Iris pigment epithelial cell (primary cell): ENCODE data around the gene ABCC6.
"Not testable (repeated sequence)": the region's sequence is repeated elsewhere in the genome, so short reads cannot be mapped to it uniquely, and the experiment has no call there.

ENCODE experiments used
- DNase-seq: peaks from one replicate; pipeline ENCODE4 v3.0.0-alpha.2; 2011; ENCODE audit warnings: low read depth

ABCC6 gene

GRCh38 chr16:16223662-16224241 lies 458 bp upstream of the ABCC6 start:
- not testable (repeated sequence) for DNase-seq

DNA sequence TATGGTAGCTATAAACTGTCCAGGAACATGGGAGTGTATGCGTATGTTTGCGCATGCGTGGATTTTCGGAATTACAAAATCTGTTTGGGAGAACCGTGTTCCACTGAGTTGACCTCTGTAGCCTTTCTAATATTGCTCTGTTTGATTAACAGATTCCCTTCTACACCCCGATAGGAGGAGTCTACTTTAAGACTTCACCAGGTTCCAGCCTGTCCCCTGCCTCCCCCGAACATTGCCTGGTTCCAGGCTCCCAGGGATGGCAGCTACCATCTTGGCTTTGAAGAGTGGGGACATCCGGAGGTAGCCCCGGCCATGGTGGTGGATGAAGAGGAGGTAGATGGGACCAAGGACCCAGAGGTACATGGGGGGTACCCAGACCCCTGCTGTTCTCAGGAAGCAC lies 1.9 kb downstream of the ABCC6 start:
- not testable (repeated sequence) for DNase-seq

- DNase-seq: not testable (repeated sequence)
These were observed 2.8 kb downstream of the ABCC6 start for GRCh38 chr16:16220449-16220848.

- DNase-seq: not testable (repeated sequence)
These were observed 4.5 kb downstream of the ABCC6 start for GRCh38 chr16:16218787-16219186.

- not testable (repeated sequence) for DNase-seq
These were observed 4.9 kb downstream of the ABCC6 start for GRCh38 chr16:16218349-16218748.

DNA sequence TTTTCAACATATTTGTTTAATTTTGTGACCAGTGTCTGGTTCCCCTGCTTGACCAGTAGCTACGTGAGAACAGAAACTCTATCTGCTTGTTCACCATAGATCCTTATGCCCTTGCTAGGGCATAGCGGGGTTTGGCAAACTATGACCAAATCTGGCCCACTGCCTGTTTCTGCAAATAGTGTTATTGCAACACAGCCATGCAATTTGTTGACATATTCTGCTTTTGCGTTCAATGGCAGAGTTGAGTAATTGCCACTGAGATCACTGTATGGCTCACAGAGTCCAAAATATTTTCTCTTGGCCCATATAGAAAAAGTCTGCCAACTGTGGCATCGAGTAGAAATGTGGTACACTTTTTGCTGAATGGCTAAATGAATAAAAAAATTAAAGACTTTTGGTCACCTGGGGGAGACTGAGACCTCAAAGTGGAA lies 9.4 kb downstream of the ABCC6 start:
- peak; percentile 57 for DNase-seq

- not testable (repeated sequence) for DNase-seq
These were observed 11.9 kb downstream of the ABCC6 start for GRCh38 chr16:16211404-16211803.

DNA sequence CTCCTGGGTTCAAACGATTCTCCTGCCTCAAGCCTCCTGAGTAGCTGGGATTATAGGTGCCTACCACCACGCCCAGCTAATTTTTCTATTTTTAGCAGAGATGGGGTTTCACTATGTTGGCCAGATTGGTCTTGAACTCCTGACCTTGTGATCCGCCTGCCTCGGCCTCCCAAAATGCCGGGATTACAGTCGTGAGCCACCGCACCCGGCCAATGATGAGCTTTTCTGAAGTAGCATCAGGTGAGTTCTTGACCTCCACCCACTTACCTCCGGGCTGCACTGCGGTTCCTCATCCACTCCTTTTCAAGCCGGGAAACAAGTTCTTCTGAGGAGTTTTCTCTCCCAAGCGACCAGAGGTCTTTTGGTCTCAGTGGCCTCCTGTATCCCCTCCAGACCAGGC lies 14.8 kb downstream of the ABCC6 start:
- not testable (repeated sequence) for DNase-seq

DNA sequence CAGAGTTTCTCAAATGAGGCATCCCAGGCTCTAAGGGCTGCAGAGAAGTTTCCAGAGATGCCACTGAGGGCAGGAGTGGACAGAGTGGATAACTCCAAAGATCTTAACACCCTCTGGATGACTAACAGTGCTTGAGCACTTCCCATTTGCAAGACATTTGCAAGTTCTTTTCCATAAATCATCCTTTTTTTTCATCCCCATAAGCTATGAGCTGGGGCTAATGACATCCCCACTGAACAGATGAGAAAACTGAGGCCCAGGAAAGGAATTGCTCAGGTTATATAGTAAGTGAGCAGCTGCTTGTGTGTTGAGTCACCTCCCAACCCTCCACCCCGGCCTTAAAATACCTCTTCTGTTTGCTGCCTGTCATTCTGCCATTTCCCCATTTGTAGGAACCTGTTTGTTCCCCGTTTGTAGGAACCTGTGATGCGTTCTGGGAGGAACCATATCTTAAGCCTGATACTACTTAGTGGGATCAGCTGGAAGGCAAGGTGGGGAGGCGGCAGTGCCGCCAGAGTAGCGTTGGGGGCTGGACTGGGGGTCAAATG lies 15.4 kb downstream of the ABCC6 start:
- DNase-seq: not testable (repeated sequence)

- not testable (repeated sequence) for DNase-seq
These were observed 16.1 kb downstream of the ABCC6 start for GRCh38 chr16:16207097-16207786.

GRCh38 chr16:16205864-16206263 lies 17.4 kb downstream of the ABCC6 start:
- DNase-seq: not testable (repeated sequence)

- not testable (repeated sequence) for DNase-seq
These were observed 18.7 kb downstream of the ABCC6 start for GRCh38 chr16:16204552-16204951.

DNA sequence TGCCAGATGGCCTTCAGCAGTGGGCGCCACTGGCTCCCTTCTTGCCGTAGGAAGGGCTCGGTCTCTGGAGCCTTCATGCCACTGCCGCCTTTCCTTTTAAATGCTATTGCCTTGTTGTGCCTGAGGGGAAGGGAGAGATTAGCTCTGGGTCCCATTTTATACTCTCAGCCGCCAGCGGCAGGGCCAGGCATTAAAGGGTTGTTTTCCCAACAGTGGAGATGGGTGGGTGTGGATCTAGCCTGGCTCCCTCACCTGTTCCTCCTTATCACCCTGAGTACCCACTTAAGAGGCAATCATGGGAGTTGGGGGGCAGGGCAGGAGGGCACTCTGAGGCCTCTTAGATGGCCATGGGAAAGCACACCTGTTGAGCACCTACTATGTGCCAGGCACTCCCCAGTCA lies 19.8 kb downstream of the ABCC6 start:
- DNase-seq: not testable (repeated sequence)

- DNase-seq: peak; percentile 51
These were observed 20.7 kb downstream of the ABCC6 start for GRCh38 chr16:16202400-16203143.

GRCh38 chr16:16201880-16202279 lies 21.4 kb downstream of the ABCC6 start:
- not testable (repeated sequence) for DNase-seq

GRCh38 chr16:16200391-16200790 lies 22.9 kb downstream of the ABCC6 start:
- not testable (repeated sequence) for DNase-seq

GRCh38 chr16:16199428-16199827 lies 23.9 kb downstream of the ABCC6 start:
- DNase-seq: peak; percentile 66

DNA sequence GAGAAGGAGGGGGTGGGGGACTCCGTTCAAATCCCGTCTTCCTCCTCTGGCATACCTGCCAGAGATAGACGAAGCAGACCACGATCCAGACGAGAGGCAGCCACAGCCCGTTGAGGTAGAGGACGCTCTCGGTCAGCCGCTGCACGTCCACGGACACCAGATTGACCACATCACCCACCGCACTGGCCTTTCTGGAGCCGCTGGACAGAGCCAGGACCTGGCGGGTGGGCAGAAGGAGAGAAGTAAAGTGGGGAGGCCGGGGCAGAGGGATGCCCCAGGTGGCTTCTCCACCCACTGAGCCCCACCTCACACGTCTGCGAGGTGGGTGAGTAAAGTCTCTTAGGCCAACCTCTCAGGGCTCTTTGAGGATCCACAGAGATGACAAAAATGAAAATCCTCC lies 25.3 kb downstream of the ABCC6 start:
- DNase-seq: no peak

DNA sequence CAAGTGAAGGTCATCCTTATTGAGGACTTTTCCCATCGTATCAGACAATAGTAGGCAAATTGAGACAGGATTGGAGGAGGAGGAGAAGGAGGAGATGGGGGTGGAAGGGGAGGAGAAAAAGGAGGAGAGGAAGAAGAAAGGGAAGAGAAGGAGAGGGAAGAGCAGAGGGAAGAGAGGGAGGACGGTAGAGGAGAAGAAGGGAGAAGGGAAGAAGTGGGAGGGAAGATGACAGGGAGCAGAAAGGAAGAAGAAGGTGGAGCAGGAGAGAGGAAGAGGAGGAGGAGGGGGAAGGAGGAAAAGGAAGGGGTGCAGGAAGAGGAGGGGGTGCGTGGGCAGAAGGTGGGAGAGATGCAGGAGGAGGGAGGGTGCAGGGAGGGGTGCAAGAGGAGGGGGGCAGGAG lies 26.0 kb downstream of the ABCC6 start:
- no peak for DNase-seq

DNA sequence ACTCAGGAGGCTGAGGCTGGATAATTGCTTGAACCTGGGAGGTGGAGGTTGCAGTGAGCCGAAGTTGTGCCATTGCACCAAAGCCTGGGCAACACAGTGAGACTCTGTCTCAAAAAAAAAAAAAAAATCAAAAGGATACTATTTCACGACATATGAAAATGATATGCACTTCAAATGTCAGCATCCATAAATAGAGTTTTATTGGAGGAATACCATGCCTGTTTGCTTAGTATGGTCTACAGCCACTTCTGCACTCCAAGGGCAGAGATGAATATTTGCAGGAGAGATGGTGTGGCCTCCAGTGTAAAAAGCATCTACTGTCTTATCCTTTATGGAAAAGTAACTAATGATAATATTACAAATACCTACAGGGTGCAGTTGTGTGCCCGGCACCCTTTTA lies 27.2 kb downstream of the ABCC6 start:
- DNase-seq: no peak

DNA sequence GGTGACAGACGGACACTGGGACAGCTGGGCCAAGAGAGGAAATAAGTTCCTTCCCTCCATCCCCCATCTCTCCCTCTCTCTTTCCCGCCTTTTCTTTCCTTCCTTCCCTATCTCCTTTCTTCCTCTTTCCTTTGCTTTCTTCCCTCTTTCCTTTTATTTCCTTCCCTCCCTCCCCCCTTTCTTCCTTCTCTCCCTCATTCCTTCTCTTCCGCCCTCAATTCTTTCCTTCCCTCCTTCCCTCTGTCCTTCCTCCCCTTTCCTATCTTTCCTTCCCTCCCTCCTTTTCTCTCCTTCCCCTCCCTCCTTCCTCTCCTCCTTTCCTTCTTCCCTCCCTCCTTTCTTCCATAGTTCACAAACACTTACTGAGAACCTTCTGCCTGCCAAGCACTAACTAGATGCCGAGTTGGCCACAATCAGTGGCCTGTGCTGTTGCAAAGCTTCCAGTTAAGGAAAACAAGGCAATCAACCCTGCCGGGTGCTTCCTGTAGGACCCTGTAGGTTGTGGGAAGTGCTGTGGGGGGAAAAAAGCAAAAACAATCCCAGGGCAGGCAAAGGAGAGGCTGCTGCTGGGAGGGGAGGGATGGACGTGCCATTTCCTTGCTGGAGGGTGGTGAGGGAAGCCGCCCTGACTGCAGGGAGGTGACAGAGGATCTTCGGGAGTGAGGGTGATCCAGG lies 31.7 kb downstream of the ABCC6 start:
- no peak for DNase-seq

DNA sequence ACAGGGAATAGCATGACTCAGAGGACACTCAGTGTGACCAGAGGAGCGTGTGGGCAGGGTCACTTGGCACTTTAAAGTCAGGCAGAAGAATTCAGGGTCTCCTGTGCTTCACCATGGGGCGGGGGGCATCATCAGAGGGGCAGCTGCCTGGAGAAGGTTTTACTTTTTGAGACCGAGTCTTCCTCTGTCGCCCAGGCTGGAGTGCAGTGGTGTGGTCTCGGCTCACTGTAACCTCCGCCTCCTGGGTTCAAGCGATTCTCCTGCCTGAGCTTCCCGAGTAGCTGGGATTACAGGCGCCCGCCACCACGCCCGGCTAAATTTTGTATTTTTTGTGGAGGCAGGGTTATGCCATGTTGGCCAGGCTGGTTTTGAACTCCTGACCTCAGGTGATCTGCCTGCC lies 32.3 kb downstream of the ABCC6 start:
- DNase-seq: not testable (repeated sequence)
